ENCODE measurements around the gene KRT20. TPM values are rescaled to one million over a fixed set of nuclear protein-coding genes. Genes with fewer than 3 reads are reported as not detected.

KRT20 gene
- total RNA-seq, 1 experiment from 2014 or later = 1.5 TPM

DNA sequence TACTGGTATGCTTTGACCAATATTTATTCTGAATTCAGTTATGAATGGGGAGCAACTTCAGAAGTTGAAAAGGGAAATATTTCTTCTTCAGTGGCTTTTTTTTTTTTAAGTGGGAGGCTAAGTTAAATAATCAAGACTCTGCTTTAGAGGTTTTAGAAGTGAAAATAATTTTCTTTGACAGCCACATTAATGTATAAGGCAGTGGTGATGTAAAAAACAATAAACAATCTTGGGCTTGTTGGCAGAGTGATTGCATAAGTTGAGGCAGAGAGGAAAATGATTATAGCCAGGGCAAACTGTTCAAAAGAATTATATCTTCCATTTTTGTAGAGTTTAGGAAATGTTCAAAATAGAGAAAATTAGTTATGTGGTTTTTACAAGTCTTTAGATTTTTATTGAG, 12.6 kb downstream of the KRT20 start:
- Histone ChIP-seq H3K27ac (ENCODE audit: low read depth, low read length) (no peak overlapping the region), H3K9me3 (ENCODE audit: control insufficient read depth in 1 of 2, insufficient read depth in 1 of 2, low read depth in 1 of 2, low read length in 2 of 2) (no peaks in the 10 kb centered on the region; a peak in 1 of 4 replicates), H3K4me3 (replicated peaks in 1 of 2; ENCODE audit: low read depth in 1 of 2, low read length in 2 of 2) (no peak overlapping the region), H4K20me1 (ENCODE audit: insufficient read depth) (no peaks in the 10 kb centered on the region), H3K27me3 (ENCODE audit: insufficient read depth, low read length) (no peaks in the 10 kb centered on the region), H3K4me2 (ENCODE audit: low read length) (no peak overlapping the region), H3K9me2 (ENCODE audit: insufficient read depth) (no peaks in the 10 kb centered on the region), H2AFZ (ENCODE audit: low read depth, low read length, poor library complexity, severe bottlenecking) (no peak overlapping the region), H3K79me2 (ENCODE audit: insufficient read depth, low read length) (no peaks in the 10 kb centered on the region), H3K9ac (ENCODE audit: low read length) (no peak overlapping the region), H3K4me1 (ENCODE audit: control insufficient read depth in 1 of 2, insufficient read depth in 2 of 2, low read length in 2 of 2) (no peaks in the 10 kb centered on the region), H3K36me3 (ENCODE audit: control insufficient read depth in 1 of 2, insufficient read depth in 2 of 2, low read length in 2 of 2) (no peaks in the 10 kb centered on the region)
- no peak for TF ChIP-seq POLR2AphosphoS5 (IDR thresholded peaks at IDR 0.05; ENCODE audit: low read depth, low read length)
- TF ChIP-seq SRF (IDR thresholded peaks at IDR 0.05; ENCODE audit: low read depth) = no peak
- TF ChIP-seq, protein P1, sequence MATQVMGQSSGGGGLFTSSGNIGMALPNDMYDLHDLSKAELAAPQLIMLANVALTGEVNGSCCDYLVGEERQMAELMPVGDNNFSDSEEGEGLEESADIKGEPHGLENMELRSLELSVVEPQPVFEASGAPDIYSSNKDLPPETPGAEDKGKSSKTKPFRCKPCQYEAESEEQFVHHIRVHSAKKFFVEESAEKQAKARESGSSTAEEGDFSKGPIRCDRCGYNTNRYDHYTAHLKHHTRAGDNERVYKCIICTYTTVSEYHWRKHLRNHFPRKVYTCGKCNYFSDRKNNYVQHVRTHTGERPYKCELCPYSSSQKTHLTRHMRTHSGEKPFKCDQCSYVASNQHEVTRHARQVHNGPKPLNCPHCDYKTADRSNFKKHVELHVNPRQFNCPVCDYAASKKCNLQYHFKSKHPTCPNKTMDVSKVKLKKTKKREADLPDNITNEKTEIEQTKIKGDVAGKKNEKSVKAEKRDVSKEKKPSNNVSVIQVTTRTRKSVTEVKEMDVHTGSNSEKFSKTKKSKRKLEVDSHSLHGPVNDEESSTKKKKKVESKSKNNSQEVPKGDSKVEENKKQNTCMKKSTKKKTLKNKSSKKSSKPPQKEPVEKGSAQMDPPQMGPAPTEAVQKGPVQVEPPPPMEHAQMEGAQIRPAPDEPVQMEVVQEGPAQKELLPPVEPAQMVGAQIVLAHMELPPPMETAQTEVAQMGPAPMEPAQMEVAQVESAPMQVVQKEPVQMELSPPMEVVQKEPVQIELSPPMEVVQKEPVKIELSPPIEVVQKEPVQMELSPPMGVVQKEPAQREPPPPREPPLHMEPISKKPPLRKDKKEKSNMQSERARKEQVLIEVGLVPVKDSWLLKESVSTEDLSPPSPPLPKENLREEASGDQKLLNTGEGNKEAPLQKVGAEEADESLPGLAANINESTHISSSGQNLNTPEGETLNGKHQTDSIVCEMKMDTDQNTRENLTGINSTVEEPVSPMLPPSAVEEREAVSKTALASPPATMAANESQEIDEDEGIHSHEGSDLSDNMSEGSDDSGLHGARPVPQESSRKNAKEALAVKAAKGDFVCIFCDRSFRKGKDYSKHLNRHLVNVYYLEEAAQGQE (IDR thresholded peaks at IDR 0.05; ENCODE audit: low read depth) = no peak
- TF ChIP-seq, protein P2, sequence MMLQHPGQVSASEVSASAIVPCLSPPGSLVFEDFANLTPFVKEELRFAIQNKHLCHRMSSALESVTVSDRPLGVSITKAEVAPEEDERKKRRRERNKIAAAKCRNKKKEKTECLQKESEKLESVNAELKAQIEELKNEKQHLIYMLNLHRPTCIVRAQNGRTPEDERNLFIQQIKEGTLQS (IDR thresholded peaks at IDR 0.05) = no peak
- no peak for TF ChIP-seq ELF1 (IDR thresholded peaks at IDR 0.05; ENCODE audit: borderline replicate concordance, low read depth)
- no peak for TF ChIP-seq CBX3 (IDR thresholded peaks at IDR 0.05; ENCODE audit: low read depth)
- TF ChIP-seq, protein P3, sequence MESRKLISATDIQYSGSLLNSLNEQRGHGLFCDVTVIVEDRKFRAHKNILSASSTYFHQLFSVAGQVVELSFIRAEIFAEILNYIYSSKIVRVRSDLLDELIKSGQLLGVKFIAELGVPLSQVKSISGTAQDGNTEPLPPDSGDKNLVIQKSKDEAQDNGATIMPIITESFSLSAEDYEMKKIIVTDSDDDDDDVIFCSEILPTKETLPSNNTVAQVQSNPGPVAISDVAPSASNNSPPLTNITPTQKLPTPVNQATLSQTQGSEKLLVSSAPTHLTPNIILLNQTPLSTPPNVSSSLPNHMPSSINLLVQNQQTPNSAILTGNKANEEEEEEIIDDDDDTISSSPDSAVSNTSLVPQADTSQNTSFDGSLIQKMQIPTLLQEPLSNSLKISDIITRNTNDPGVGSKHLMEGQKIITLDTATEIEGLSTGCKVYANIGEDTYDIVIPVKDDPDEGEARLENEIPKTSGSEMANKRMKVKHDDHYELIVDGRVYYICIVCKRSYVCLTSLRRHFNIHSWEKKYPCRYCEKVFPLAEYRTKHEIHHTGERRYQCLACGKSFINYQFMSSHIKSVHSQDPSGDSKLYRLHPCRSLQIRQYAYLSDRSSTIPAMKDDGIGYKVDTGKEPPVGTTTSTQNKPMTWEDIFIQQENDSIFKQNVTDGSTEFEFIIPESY (IDR thresholded peaks at IDR 0.05; ENCODE audit: extremely low read depth, insufficient replicate concordance, low read length) = no peak
- no peak for TF ChIP-seq POLR2A (IDR thresholded peaks at IDR 0.05; ENCODE audit: borderline replicate concordance, extremely low read depth, insufficient read depth, insufficient read length)
- TF ChIP-seq, protein P4, sequence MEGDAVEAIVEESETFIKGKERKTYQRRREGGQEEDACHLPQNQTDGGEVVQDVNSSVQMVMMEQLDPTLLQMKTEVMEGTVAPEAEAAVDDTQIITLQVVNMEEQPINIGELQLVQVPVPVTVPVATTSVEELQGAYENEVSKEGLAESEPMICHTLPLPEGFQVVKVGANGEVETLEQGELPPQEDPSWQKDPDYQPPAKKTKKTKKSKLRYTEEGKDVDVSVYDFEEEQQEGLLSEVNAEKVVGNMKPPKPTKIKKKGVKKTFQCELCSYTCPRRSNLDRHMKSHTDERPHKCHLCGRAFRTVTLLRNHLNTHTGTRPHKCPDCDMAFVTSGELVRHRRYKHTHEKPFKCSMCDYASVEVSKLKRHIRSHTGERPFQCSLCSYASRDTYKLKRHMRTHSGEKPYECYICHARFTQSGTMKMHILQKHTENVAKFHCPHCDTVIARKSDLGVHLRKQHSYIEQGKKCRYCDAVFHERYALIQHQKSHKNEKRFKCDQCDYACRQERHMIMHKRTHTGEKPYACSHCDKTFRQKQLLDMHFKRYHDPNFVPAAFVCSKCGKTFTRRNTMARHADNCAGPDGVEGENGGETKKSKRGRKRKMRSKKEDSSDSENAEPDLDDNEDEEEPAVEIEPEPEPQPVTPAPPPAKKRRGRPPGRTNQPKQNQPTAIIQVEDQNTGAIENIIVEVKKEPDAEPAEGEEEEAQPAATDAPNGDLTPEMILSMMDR (IDR thresholded peaks at IDR 0.05 in 2 of 3, conservative IDR thresholded peaks at IDR 0.05 in 1 of 3; ENCODE audit: borderline replicate concordance in 1 of 3, insufficient read depth in 1 of 3, low read depth in 2 of 3, low read length in 2 of 3) = no peak
- TF ChIP-seq SP1 (IDR thresholded peaks at IDR 0.05; ENCODE audit: low read depth) = no peak
- TF ChIP-seq EZH2phosphoT487 (IDR thresholded peaks at IDR 0.05; ENCODE audit: borderline replicate concordance) = no peak
- no peak for DNase-seq (ENCODE audit: low read depth, low spot score)
- BruUV-seq (replicated peaks) = no TSS peak
- ChIA-PET RAD21 (ENCODE audit: low non-redundant PET in 1 of 2, low total read pairs in 2 of 2, uncharacterized antibody in 2 of 2, unreplicated experiment in 2 of 2) (no interaction called here), POLR2A (no interaction called here), CTCF (no interaction called here)
- intact Hi-C loops (cut with micrococcal nuclease) = no loop called here
- ATAC-seq = no peak

All from HCT116 (cell line).